ENCODE data around the gene LCE1E.

LCE1E gene

DNA sequence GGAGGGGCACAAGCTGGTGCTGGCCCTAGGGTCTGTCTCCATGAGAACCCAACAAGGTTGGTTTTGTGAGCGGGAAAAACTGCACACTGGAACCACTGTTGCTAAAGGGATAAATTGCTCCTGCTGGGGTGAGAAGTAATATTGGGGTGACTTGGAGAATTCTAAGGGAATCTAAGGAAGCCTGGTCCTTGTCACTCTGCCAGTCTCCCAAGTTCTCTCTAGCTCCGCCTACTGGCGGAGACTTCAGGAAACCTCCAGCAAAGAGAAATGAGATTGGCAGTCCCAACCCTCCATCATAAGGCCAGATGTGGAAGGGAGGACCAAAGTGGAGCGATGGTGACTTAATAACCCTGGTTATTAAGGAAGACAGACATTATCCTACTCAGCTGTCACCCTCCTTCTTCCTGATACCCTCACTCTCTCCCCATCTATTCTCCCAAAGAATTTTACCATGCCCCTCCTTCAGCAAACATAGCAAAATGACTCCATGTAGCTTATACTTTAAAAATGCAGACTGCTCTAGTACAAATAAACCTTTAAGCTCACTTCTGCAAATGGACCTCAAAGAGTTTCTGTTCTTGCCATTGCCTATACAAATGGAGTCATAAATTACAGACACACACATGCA lies 8.4 kb upstream of the LCE1E start:
- DNase-seq (ENCODE audit: low read depth in 3 of 3), result no peak

- no peak for DNase-seq (ENCODE audit: low read depth in 3 of 3)
These were observed 3.0 kb upstream of the LCE1E start for GRCh38 chr1:152783095-152783494.

DNA sequence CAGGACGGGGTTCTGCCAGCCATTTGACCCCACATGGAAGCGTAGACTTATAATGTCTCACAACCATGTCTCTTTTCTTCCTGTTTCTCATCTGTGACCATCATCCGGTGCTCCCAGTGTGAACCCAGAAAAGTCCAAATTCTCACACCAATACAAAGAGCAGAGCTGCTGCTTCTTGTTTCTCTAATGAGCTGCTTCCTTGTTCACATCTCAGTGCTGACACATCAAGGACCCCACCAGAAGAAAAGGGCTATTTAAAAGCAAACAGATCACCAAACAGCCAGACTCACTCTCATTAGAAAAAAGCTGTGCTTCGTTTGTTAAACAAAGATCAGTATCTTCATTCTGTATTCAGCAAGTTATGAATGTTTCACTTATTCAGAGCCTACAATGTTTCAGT lies 9.6 kb downstream of the LCE1E start:
- no peak for DNase-seq (ENCODE audit: low read depth in 3 of 3)

- DNase-seq (ENCODE audit: low read depth in 3 of 3), result no peak
These were observed 10.4 kb downstream of the LCE1E start, which contains the start of gene LCE1D for GRCh38 chr1:152796421-152796820. LCE1D (plus strand) TSS chr1:152796721; CDS start chr1:152797795, 1,074 bp downstream.

GRCh38 chr1:152801333-152801732 lies 15.3 kb downstream of the LCE1E start:
- DNase-seq (ENCODE audit: low read depth in 3 of 3), result no peak

DNA sequence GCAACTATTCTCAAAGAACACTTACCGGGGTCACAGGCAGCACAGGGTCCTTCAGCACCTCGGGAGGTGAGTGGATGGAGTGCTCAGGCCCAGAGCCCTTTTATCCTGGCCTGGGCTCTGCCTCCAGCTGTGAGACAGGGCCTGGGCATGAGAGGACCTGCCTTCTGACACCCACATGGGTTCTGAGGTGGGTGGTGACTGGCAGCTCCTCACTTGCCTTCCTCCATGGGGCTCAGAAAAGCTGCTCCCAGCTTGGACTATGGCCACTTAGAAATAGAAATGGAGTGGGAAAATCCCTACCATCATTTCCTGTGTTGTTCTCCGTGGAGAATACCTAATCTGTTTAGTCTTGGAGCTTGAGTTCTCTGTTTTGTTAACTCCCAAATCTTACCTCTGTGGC lies 20.5 kb downstream of the LCE1E start, which contains the start of gene LCE1C:
Gene LCE1C (minus strand): TSS at position 76 of the 400 bp plus-strand sequence. CDS start 1,173 bp downstream, outside the sequence.
- DNase-seq (ENCODE audit: low read depth in 3 of 3), result no peak

GRCh38 chr1:152811050-152811449 lies 25.0 kb downstream of the LCE1E start:
- no peak for DNase-seq (ENCODE audit: low read depth in 3 of 3)

DNA sequence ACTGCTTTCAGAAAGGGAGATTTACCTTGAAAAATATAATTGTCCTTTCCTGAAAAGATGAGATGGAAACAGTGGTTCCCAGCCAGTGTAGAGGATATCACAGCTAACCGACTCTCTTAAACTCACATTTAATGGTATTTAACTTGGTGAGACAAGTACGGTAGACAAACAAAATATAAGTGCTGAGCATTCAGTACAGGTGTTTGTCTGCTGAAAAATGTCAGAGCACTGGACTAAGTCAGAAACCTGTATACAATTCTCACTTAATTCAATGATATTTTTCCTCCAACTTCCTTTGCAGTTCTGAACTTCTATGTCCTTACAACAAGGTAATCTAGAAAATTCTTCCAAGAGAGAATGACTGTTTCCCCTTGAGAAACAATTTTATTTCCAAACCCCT lies 25.6 kb downstream of the LCE1E start, which contains the start of gene LCE1B:
Gene LCE1B (plus strand): TSS at position 301 of the 400 bp plus-strand sequence. CDS start 476 bp downstream, outside the sequence.
- no peak for DNase-seq (ENCODE audit: low read depth in 3 of 3)

DNA sequence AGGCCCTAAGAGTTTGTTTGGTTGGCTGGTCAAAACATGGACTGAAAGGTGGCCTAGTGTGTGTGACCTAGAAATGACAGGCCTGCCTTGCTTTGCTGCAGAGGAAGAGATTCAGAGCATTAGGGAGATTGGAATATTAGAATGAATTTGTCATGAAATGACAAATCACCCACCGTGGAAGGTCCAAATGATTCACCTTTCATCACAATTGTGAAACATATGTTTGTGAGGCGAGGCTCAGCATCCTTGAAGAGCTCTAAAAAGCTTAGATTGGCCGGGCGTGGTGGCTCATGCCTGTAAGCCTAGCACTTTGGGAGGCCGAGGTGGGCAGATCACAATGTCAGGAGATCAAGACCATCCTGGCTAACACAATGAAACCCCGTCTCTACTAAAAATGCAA lies 31.3 kb downstream of the LCE1E start:
- no peak for DNase-seq (ENCODE audit: low read depth in 3 of 3)

GRCh38 chr1:152823294-152823693 lies 37.2 kb downstream of the LCE1E start:
- no peak for DNase-seq (ENCODE audit: low read depth in 3 of 3)

DNA sequence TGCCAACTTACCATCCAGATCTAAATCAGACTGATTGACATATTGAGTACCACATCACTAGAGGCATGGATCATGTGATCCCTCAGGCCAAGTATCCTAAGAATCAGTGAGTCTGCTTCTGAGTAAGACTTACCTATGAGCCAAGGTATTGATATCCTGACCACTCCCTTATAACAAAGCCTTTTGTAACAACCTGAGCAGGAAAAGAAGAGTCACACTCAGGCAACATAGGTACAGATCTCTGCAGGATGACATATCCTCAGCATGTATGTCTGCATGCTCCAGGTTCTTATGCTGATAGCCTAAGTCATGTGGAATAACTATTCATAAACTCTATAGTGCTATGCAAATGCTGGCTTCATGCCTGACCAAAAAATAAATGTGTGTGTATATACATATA lies 38.9 kb downstream of the LCE1E start:
- DNase-seq (ENCODE audit: low read depth in 3 of 3), result no peak

- no peak for DNase-seq (ENCODE audit: low read depth in 3 of 3)
These were observed 41.1 kb downstream of the LCE1E start, which contains the start of gene LCE1A for GRCh38 chr1:152827173-152827572. LCE1A (plus strand) TSS chr1:152827473; CDS start chr1:152827473, 0 bp downstream.

DNA sequence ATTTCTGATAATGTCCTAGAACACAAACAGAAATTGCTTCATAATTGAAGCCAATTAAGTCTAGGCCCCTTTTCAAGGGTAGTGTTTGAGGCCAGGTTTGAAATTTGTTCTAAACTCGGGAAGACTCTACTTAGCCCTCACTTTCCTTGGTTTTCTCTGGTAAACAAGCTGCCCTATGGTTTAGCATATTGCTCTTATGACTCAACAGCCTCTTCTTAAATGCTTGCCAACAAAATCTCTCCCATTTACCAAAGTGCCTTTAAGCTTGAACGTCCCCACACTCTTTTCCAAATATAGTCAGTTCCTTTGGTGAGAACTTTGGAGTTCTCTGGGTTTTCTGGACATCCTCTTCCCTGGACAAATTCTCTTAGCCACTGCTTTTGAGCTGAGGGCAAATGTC lies 50.8 kb downstream of the LCE1E start:
- DNase-seq (ENCODE audit: low read depth in 3 of 3), result no peak

All from stimulated activated CD4-positive, alpha-beta T cell treated with anti-CD3 and anti-CD28 coated beads, TNF-alpha, amount 100 ng/mL, for 24 hours (primary cell).